Parathyroid adenoma (tissue), 2 donors: ENCODE data around the gene TGFBR2.

ENCODE experiments used
- H2AFZ ChIP-seq: fragments of 300-600 bp; sonication (generic); one replicate; pipeline ENCODE4 v1.7.0; 2017; ENCODE audit warnings: antibody characterized with exemption, mild to moderate bottlenecking
- H3K27ac ChIP-seq: fragments of 300-600 bp; sonication (generic); one replicate; pipeline ENCODE4 v1.7.0; 2017
- H3K27me3 ChIP-seq: fragments of 300-600 bp; sonication (generic); one replicate; pipeline ENCODE4 v1.7.0; 2017; ENCODE audit warnings: low read length; ENCODE audit not compliant: control insufficient read depth, insufficient read depth
- H3K36me3 ChIP-seq: fragments of 300-600 bp; sonication (generic); one replicate; pipeline ENCODE4 v1.7.0; 2017; ENCODE audit warnings: low read length; ENCODE audit not compliant: control insufficient read depth, insufficient read depth
- H3K4me1 ChIP-seq: fragments of 300-600 bp; sonication (generic); one replicate; pipeline ENCODE4 v1.7.0; 2017; ENCODE audit warnings: control low read depth
- H3K4me2 ChIP-seq: fragments of 300-600 bp; sonication (generic); one replicate; pipeline ENCODE4 v1.7.0; 2017; ENCODE audit warnings: low read length
- H3K4me3 ChIP-seq: fragments of 300-600 bp; sonication (generic); one replicate; pipeline ENCODE4 v1.7.0; 2017; ENCODE audit warnings: low read depth, low read length
- H3K79me2 ChIP-seq: fragments of 300-600 bp; sonication (generic); one replicate; pipeline ENCODE4 v1.7.0; 2017; ENCODE audit warnings: control low read depth
- H3K9ac ChIP-seq: fragments of 300-600 bp; sonication (generic); one replicate; pipeline ENCODE4 v1.7.0; 2017; ENCODE audit warnings: mild to moderate bottlenecking
- H3K9me3 ChIP-seq: fragments of 300-600 bp; sonication (generic); one replicate; pipeline ENCODE4 v1.7.0; 2017; ENCODE audit warnings: low read length; ENCODE audit not compliant: control insufficient read depth
- TF ChIP-seq, protein P1 (sequence below): fragments of 300-600 bp; sonication (generic); IDR thresholded peaks from one replicate; pipeline ENCODE4 v1.7.0; 2017; ENCODE audit warnings: antibody characterized with exemption, mild to moderate bottlenecking
- donor health status: primary hyperparathyroidism.

Gene TGFBR2

DNA sequence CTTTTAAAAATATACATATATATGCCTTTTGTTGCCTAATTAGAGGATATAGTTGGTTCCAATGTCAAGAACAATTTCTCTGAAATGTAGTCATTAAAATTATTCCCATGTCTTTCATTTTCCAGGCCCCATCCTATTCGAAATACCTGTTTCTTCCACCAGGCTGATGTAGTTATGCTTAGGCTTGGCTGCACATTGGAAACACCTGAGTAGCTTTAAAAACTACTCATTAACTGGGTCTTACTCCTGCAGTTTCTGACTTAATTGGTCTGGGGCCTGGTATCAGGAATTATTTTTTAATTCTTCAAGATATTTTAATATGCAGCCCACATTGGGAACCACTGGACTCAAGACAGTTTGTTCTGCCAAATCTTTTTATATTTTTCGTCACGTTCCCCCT, 53.7 kb downstream of the TGFBR2 start:
- no peaks in the 10 kb centered on the region for H3K9me3 ChIP-seq
- no peak overlapping the region for H3K27ac ChIP-seq
- H3K4me1 ChIP-seq, result no peaks in the 10 kb centered on the region
- no peaks in the 10 kb centered on the region for H3K27me3 ChIP-seq
- H3K9ac ChIP-seq, result no peak overlapping the region
- H3K4me2 ChIP-seq, result no peak overlapping the region
- H3K36me3 ChIP-seq, result no peaks in the 10 kb centered on the region
- H2AFZ ChIP-seq, result no peak overlapping the region
- TF ChIP-seq, protein P1, sequence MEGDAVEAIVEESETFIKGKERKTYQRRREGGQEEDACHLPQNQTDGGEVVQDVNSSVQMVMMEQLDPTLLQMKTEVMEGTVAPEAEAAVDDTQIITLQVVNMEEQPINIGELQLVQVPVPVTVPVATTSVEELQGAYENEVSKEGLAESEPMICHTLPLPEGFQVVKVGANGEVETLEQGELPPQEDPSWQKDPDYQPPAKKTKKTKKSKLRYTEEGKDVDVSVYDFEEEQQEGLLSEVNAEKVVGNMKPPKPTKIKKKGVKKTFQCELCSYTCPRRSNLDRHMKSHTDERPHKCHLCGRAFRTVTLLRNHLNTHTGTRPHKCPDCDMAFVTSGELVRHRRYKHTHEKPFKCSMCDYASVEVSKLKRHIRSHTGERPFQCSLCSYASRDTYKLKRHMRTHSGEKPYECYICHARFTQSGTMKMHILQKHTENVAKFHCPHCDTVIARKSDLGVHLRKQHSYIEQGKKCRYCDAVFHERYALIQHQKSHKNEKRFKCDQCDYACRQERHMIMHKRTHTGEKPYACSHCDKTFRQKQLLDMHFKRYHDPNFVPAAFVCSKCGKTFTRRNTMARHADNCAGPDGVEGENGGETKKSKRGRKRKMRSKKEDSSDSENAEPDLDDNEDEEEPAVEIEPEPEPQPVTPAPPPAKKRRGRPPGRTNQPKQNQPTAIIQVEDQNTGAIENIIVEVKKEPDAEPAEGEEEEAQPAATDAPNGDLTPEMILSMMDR, result no peak
- H3K79me2 ChIP-seq, result no peaks in the 10 kb centered on the region
- H3K4me3 ChIP-seq, result no peak overlapping the region

- Histone ChIP-seq H3K9ac (no peak overlapping the region), H3K4me1 (no peaks in the 10 kb centered on the region), H3K27me3 (no peaks in the 10 kb centered on the region), H3K36me3 (no peaks in the 10 kb centered on the region), H3K4me2 (no peak overlapping the region), H3K9me3 (no peaks in the 10 kb centered on the region), H3K79me2 (no peaks in the 10 kb centered on the region), H3K4me3 (no peak overlapping the region), H2AFZ (no peak overlapping the region), H3K27ac (no peak overlapping the region)
- TF ChIP-seq, protein P1, result no peak
Observed at GRCh38 chr3:30660656-30661055, 54.3 kb downstream of the TGFBR2 start.

DNA sequence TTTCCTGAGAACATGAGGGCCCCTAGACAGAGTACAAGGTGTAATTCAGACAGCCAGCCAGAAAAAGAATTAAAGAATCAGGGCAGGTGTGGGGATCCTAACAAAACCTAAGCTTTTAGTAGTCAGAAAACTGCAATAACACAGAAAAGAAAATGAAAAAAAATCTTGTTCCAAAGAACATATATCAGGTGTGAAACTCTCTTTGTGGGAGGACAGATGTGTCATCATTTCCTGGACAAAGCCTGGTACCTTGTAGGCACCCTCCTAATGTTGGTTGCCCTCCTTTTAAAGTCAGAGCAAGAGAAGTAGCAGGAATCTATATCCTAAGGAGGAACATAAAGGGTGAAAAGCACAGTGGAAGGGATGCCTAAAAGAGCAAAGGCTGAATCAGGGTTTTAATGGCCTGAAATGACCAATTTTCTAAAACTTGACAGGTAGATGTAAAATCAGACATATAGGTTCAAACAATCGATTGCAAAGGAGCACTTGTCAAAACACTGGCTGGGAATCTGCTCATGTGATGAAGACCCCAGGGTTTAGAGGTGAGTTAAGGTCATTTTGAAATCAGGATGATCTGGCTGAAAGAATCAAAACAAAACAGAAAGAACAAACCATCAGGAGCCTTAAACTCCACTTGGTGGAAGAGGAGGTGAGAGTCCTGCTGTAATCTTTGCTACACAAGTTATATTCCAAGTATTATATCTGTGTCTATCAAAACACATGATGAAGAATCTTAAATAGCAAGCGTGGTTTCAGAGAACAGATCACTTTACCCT, 54.9 kb downstream of the TGFBR2 start:
- no peak overlapping the region for H3K4me3 ChIP-seq
- no peaks in the 10 kb centered on the region for H3K9me3 ChIP-seq
- no peak overlapping the region for H2AFZ ChIP-seq
- no peak overlapping the region for H3K9ac ChIP-seq
- H3K36me3 ChIP-seq, result no peaks in the 10 kb centered on the region
- H3K27ac ChIP-seq, result no peak overlapping the region
- H3K4me1 ChIP-seq, result no peaks in the 10 kb centered on the region
- TF ChIP-seq, protein P1, result no peak
- no peaks in the 10 kb centered on the region for H3K27me3 ChIP-seq
- H3K4me2 ChIP-seq, result no peak overlapping the region
- no peaks in the 10 kb centered on the region for H3K79me2 ChIP-seq

GRCh38 chr3:30662836-30663235, 56.4 kb downstream of the TGFBR2 start:
- Histone ChIP-seq H3K36me3 (no peaks in the 10 kb centered on the region), H3K27me3 (no peaks in the 10 kb centered on the region), H3K4me2 (no peak overlapping the region), H2AFZ (no peak overlapping the region), H3K27ac (no peak overlapping the region), H3K9ac (no peak overlapping the region), H3K4me1 (no peaks in the 10 kb centered on the region), H3K9me3 (no peaks in the 10 kb centered on the region), H3K4me3 (no peak overlapping the region), H3K79me2 (no peaks in the 10 kb centered on the region)
- TF ChIP-seq, protein P1, result no peak
